B cell (primary cell): Measurements from ENCODE around the gene TBC1D12. TPM values are rescaled to one million over a fixed set of nuclear protein-coding genes. Genes with fewer than 3 reads are reported as not detected.

ENCODE experiments used
- ATAC-seq: fragments of 200-7000 bp; cut with Tn5 transposase; one replicate; pipeline ENCODE4 v1.10.0; 2021; ENCODE audit warnings: low read depth, mild to moderate bottlenecking, moderate number of reproducible peaks, moderate library complexity
- CTCF ChIA-PET: fragments of 350-600 bp; sonication (Branson Sonifier 250); formaldehyde crosslinking; loops from one replicate; lab custom pipeline; 2021; ENCODE audit warnings: antibody characterized with exemption, inconsistent platforms; lab: Charles Lee
- POLR2A ChIA-PET: fragments of 350-600 bp; sonication (Branson Sonifier 250); formaldehyde crosslinking; loops from one replicate; lab custom pipeline; 2021; ENCODE audit warnings: antibody characterized with exemption; lab: Charles Lee
- DNase-seq: peaks from one replicate; pipeline ENCODE4 v3.0.0; 2013
- H2AFZ ChIP-seq: 2 replicates; pipeline ENCODE4 v1.6.1; 2012; ENCODE audit warnings: mild to moderate bottlenecking, low read depth, low read length; ENCODE audit not compliant: insufficient read depth, poor library complexity, severe bottlenecking
- H3K27ac ChIP-seq, 2 donors: 1 replicate in 1 of 2; 2 replicates in 1 of 2; pipeline ENCODE4 v1.5.1; 2012 to 2013; ENCODE audit warnings: low read length in 2 of 2, mild to moderate bottlenecking in 2 of 2, moderate library complexity in 1 of 2
- H3K27me3 ChIP-seq, 4 experiments: fragments of 200-600 bp in 1 of 4; sonication (generic) in 1 of 4; replicated peaks in 1 of 4; 1 replicate in 2 of 4; 2 replicates in 2 of 4; pipeline versions ENCODE4 v1.6.1 to v1.7.0; 2013 to 2016; ENCODE audit warnings: low read length in 3 of 4, mild to moderate bottlenecking in 2 of 4, mixed read lengths in 1 of 4, moderate library complexity in 1 of 4; ENCODE audit not compliant: insufficient read depth in 4 of 4, control insufficient read depth in 3 of 4; ENCODE audit errors: control extremely low read depth in 1 of 4
- H3K36me3 ChIP-seq, 2 experiments: replicated peaks in 1 of 2; 1 replicate in 1 of 2; 2 replicates in 1 of 2; pipeline versions ENCODE4 v1.6.1 to v1.7.1; 2013; ENCODE audit warnings: low read length in 1 of 2; ENCODE audit not compliant: insufficient read depth in 2 of 2, control insufficient read depth in 1 of 2; ENCODE audit errors: control extremely low read depth in 1 of 2, extremely low read depth in 1 of 2
- H3K4me1 ChIP-seq, 2 donors: fragments of 200-600 bp in 1 of 2; sonication (generic) in 1 of 2; 1 replicate in 1 of 2; 2 replicates in 1 of 2; pipeline versions ENCODE4 v1.5.1 to v1.6.1; 2013 to 2017; ENCODE audit warnings: low read length in 2 of 2; ENCODE audit not compliant: control insufficient read depth in 2 of 2, insufficient read depth in 2 of 2
- H3K4me2 ChIP-seq: replicated peaks from 2 replicates; pipeline ENCODE3; 2012; ENCODE audit warnings: mild to moderate bottlenecking, low read depth, low read length; ENCODE audit not compliant: poor library complexity, severe bottlenecking
- H3K4me3 ChIP-seq, 5 experiments: fragments of 200-600 bp in 1 of 5; sonication (generic) in 1 of 5; 1 replicate in 3 of 5; 2 replicates in 2 of 5; pipeline versions ENCODE4 v1.5.1 to v1.7.0; 2011 to 2016; ENCODE audit warnings: low read length in 4 of 5, mild to moderate bottlenecking in 4 of 5, low read depth in 2 of 5, control low read depth in 1 of 5, moderate library complexity in 1 of 5; ENCODE audit not compliant: insufficient read depth in 1 of 5; ENCODE audit errors: control extremely low read depth in 1 of 5, extremely low read depth in 1 of 5
- H3K79me2 ChIP-seq: fragments of 200-600 bp; sonication (generic); one replicate; pipeline ENCODE4 v1.6.0; 2016; ENCODE audit warnings: low read length; ENCODE audit not compliant: control insufficient read depth, insufficient read depth
- H3K9ac ChIP-seq: fragments of 200-600 bp; sonication (generic); 2 replicates; pipeline ENCODE4 v1.6.1; 2017; ENCODE audit warnings: mild to moderate bottlenecking, low read length, moderate library complexity
- H3K9me3 ChIP-seq, 3 donors: one replicate each; pipeline versions ENCODE4 v1.6.1 to v1.7.1; 2013; ENCODE audit warnings: low read length in 2 of 3; ENCODE audit not compliant: control insufficient read depth in 2 of 3, insufficient read depth in 1 of 3; ENCODE audit errors: control extremely low read depth in 1 of 3
- H4K20me1 ChIP-seq: 2 replicates; pipeline ENCODE4 v1.6.0; 2012; ENCODE audit warnings: mild to moderate bottlenecking, low read length; ENCODE audit not compliant: insufficient read depth, control insufficient read depth, poor library complexity, severe bottlenecking
- H3K27ac Mint-ChIP-seq: one replicate; pipeline ENCODE4 v1.8.0; 2021; ENCODE audit warnings: mixed read lengths
- H3K27me3 Mint-ChIP-seq: one replicate; pipeline ENCODE4 v1.8.0; 2021; ENCODE audit warnings: mixed read lengths
- H3K4me1 Mint-ChIP-seq: one replicate; pipeline ENCODE4 v1.8.0; 2021; ENCODE audit warnings: mixed read lengths
- H3K4me3 Mint-ChIP-seq: one replicate; pipeline ENCODE4 v1.8.0; 2021; ENCODE audit warnings: mixed read lengths
- H3K9me3 Mint-ChIP-seq: one replicate; pipeline ENCODE4 v1.8.0; 2022; ENCODE audit warnings: mixed read lengths; ENCODE audit not compliant: insufficient read depth
- CTCF ChIP-seq: fragments of 200-600 bp; IDR thresholded peaks from one replicate; pipeline ENCODE4 v1.8.0; 2022; ENCODE audit warnings: antibody characterized with exemption, mild to moderate bottlenecking
- EZH2 ChIP-seq: IDR thresholded peaks from 2 replicates; pipeline ENCODE4 v1.6.1; 2012; ENCODE audit warnings: borderline replicate concordance, low read depth, mild to moderate bottlenecking, moderate library complexity, low read length; ENCODE audit not compliant: insufficient read depth, poor library complexity, severe bottlenecking
- WGBS: methylation state at CpG from one replicate; pipeline ENCODE4 v1.1.5; 2013; ENCODE audit warnings: missing lambda C conversion rate; ENCODE audit not compliant: insufficient coverage; 5-methylcytosine and 5-hydroxymethylcytosine counted together
- intact Hi-C: fragments of 100-400 bp; cut with micrococcal nuclease; formaldehyde crosslinking; loops from one replicate; pipeline ENCODE4 v1.10.0; 2022
- polyA plus RNA-seq: library from polyadenylated mRNA; depleted of rRNA; stranded (reverse); fragments of >200 nt; gene quantifications from 2 replicates; pipeline ENCODE4 v1.2.3, GENCODE V29; 2012
- total RNA-seq, 2 donors: library from RNA; stranded (reverse); fragments of 120-200 nt in 1 of 2; gene quantifications; 1 replicate in 1 of 2; 2 replicates in 1 of 2; pipeline versions ENCODE4 v1.2.3 to v1.2.4, GENCODE V29; 2013 to 2022

The TBC1D12 gene
- total and polyA plus RNA-seq, 2 donors (not counting 1 experiment from before 2014, with no cell fraction given) = 3.1 to 9.3 TPM

GRCh38 chr10:94489976-94490788, 87.8 kb downstream of the TBC1D12 start:
- WGBS = 100% methylated on average over 2 of the region's 3 CpGs
- Histone ChIP-seq H3K36me3 (no peaks in the 10 kb centered on the region), H3K4me2 (no peak overlapping the region), H3K4me3 (no peak overlapping the region), H3K9me3 (no peaks in the 10 kb centered on the region), H3K4me1 (no peaks in the 10 kb centered on the region), H3K9ac (no peak overlapping the region), H2AFZ (no peak overlapping the region), H4K20me1 (no peaks in the 10 kb centered on the region), H3K79me2 (no peaks in the 10 kb centered on the region), H3K27ac (no peak overlapping the region), H3K27me3 (no peaks in the 10 kb centered on the region)
- no peak overlapping the region for H3K4me3 Mint-ChIP-seq
- ATAC-seq = no peak
- ChIA-PET POLR2A (no interaction called here), CTCF (no interaction called here)
- intact Hi-C loops = no loop called here
- no peak overlapping the region for H3K27ac Mint-ChIP-seq
- TF ChIP-seq CTCF (no peak), EZH2 (no peak)
- no peaks in the 10 kb centered on the region for H3K4me1 Mint-ChIP-seq
- H3K9me3 Mint-ChIP-seq = no peaks in the 10 kb centered on the region
- no peaks in the 10 kb centered on the region for H3K27me3 Mint-ChIP-seq
- DNase-seq = no peak

- Histone ChIP-seq H3K4me3 (no peak overlapping the region), H3K9ac (no peak overlapping the region), H3K36me3 (no peaks in the 10 kb centered on the region), H3K27me3 (no peaks in the 10 kb centered on the region), H4K20me1 (no peaks in the 10 kb centered on the region), H3K79me2 (no peaks in the 10 kb centered on the region), H3K27ac (no peak overlapping the region), H3K4me2 (no peak overlapping the region), H3K9me3 (no peaks in the 10 kb centered on the region), H2AFZ (no peak overlapping the region), H3K4me1 (no peaks in the 10 kb centered on the region)
- Mint-ChIP-seq H3K4me1 (peaks cover 4% of the 10 kb centered on the region), H3K4me3 (no peak overlapping the region), H3K27me3 (no peaks in the 10 kb centered on the region), H3K9me3 (no peaks in the 10 kb centered on the region), H3K27ac (no peak overlapping the region)
- TF ChIP-seq CTCF = no peak
- TF ChIP-seq EZH2 = no peak
- POLR2A ChIA-PET = no interaction called here
- intact Hi-C loops = no loop called here
- DNase-seq = no peak
- CTCF ChIA-PET = no interaction called here
- no peak for ATAC-seq
Observed at GRCh38 chr10:94490789-94491039, 88.4 kb downstream of the TBC1D12 start.
